Keratinocyte (primary cell): ENCODE data around the gene CHRNG. TPM values are rescaled to one million over a fixed set of nuclear protein-coding genes. Genes with fewer than 3 reads are reported as not detected.

ENCODE experiments used
- DNase-seq: peaks from one replicate; pipeline ENCODE4 v3.0.0-alpha.2; 2011; ENCODE audit warnings: low read depth, missing footprints, low spot score
- FAIRE-seq: peaks from 2 replicates; lab custom pipeline; 2011; peaks lifted over from hg19 to GRCh38; lab: Jason Lieb, UNC
- H2AFZ ChIP-seq: 2 replicates; pipeline ENCODE4 v1.6.0; 2012; ENCODE audit warnings: low read length, control low read depth, inconsistent platforms; ENCODE audit not compliant: control insufficient read depth
- H3K27ac ChIP-seq: 2 replicates; pipeline ENCODE4 v1.5.1; 2011; ENCODE audit warnings: low read length; ENCODE audit not compliant: control insufficient read depth, insufficient read depth
- H3K27me3 ChIP-seq: 3 replicates; pipeline ENCODE4 v1.6.0; 2011; ENCODE audit warnings: low read length; ENCODE audit not compliant: control insufficient read depth, insufficient read depth; ENCODE audit errors: extremely low read depth
- H3K36me3 ChIP-seq, 2 experiments: 2 replicates in 1 of 2; 3 replicates in 1 of 2; pipeline ENCODE4 v1.5.1; 2011; ENCODE audit warnings: low read length in 2 of 2, mild to moderate bottlenecking in 1 of 2; ENCODE audit not compliant: control insufficient read depth in 2 of 2, insufficient read depth in 2 of 2; ENCODE audit errors: extremely low read depth in 1 of 2
- H3K4me1 ChIP-seq: 3 replicates; pipeline ENCODE4 v1.5.1; 2011; ENCODE audit warnings: low read length; ENCODE audit not compliant: control insufficient read depth, insufficient read depth; ENCODE audit errors: extremely low read depth
- H3K4me2 ChIP-seq: 3 replicates; pipeline ENCODE4 v1.6.0; 2011; ENCODE audit warnings: low read depth, low read length; ENCODE audit not compliant: control insufficient read depth, insufficient read depth; ENCODE audit errors: extremely low read depth
- H3K4me3 ChIP-seq, 3 experiments: fragments of 200-600 bp in 1 of 3; sonication (generic) in 1 of 3; 2 replicates in 2 of 3; 3 replicates in 1 of 3; pipeline ENCODE4 v1.5.1; 2011 to 2016; ENCODE audit warnings: low read length in 3 of 3, mild to moderate bottlenecking in 3 of 3, control low read depth in 2 of 3, inconsistent platforms in 1 of 3, low read depth in 1 of 3, mixed read lengths in 1 of 3, mixed run types in 1 of 3, moderate library complexity in 1 of 3; ENCODE audit not compliant: control insufficient read depth in 2 of 3, insufficient read depth in 2 of 3; ENCODE audit errors: extremely low read depth in 1 of 3
- H3K79me2 ChIP-seq: 2 replicates; pipeline ENCODE4 v1.6.0; 2012; ENCODE audit warnings: low read length; ENCODE audit not compliant: control insufficient read depth, insufficient read depth
- H3K9ac ChIP-seq: 3 replicates; pipeline ENCODE4 v1.6.0; 2011; ENCODE audit warnings: low read length; ENCODE audit not compliant: control insufficient read depth, insufficient read depth; ENCODE audit errors: extremely low read depth
- H3K9me1 ChIP-seq: 3 replicates; pipeline ENCODE4 v1.6.0; 2011; ENCODE audit warnings: low read length; ENCODE audit not compliant: control insufficient read depth, insufficient read depth; ENCODE audit errors: extremely low read depth
- H3K9me3 ChIP-seq: 2 replicates; pipeline ENCODE4 v1.5.1; 2012; ENCODE audit warnings: low read depth, low read length; ENCODE audit not compliant: control insufficient read depth
- H4K20me1 ChIP-seq: 3 replicates; pipeline ENCODE4 v1.6.0; 2011; ENCODE audit warnings: low read length; ENCODE audit not compliant: control insufficient read depth, insufficient read depth; ENCODE audit errors: extremely low read depth
- EZH2 ChIP-seq: IDR thresholded peaks from one replicate; pipeline ENCODE4 v1.6.1; 2012; ENCODE audit warnings: inconsistent platforms, mild to moderate bottlenecking, low read length, moderate library complexity
- dilution Hi-C: fragments of 300-500 bp; cut with MboI; formaldehyde crosslinking; loops from one replicate; pipeline ENCODE4 v1.7.0; 2020; ENCODE audit warnings: low sequenced_read_pairs; ENCODE audit not compliant: extremely low pct_ligation_motif_present
- polyA plus RNA-seq, 5 experiments: library from polyadenylated mRNA; depleted of rRNA in 3 of 5; stranded (reverse) in 3 of 5; stranded (forward) in 1 of 5; unstranded in 1 of 5; fragments of >200 nt; gene quantifications; 1 replicate in 1 of 5; 2 replicates in 3 of 5; 3 replicates in 1 of 5; pipeline versions ENCODE4 v1.2.1 to v1.2.3, GENCODE V29; 2011 to 2012; ENCODE audit warnings: missing spikeins in 2 of 5, low read depth in 1 of 5, low replicate concordance in 1 of 5
- TF ChIP-seq, protein P1 (sequence below), 3 experiments: IDR thresholded peaks in 1 of 3; conservative IDR thresholded peaks in 1 of 3; optimal IDR thresholded peaks in 1 of 3; 2 replicates in 2 of 3; 3 replicates in 1 of 3; pipeline versions ENCODE3 to v1.5.1; 2011; ENCODE audit warnings: low read length in 3 of 3, mild to moderate bottlenecking in 3 of 3, moderate library complexity in 2 of 3, control low read depth in 1 of 3, inconsistent platforms in 1 of 3; ENCODE audit not compliant: insufficient read depth in 2 of 3; ENCODE audit errors: extremely low read depth in 1 of 3

The CHRNG gene
- polyA plus RNA-seq, 1 donor (not counting 4 experiments of a cell fraction or from before 2014, with no cell fraction given) = not detected

DNA sequence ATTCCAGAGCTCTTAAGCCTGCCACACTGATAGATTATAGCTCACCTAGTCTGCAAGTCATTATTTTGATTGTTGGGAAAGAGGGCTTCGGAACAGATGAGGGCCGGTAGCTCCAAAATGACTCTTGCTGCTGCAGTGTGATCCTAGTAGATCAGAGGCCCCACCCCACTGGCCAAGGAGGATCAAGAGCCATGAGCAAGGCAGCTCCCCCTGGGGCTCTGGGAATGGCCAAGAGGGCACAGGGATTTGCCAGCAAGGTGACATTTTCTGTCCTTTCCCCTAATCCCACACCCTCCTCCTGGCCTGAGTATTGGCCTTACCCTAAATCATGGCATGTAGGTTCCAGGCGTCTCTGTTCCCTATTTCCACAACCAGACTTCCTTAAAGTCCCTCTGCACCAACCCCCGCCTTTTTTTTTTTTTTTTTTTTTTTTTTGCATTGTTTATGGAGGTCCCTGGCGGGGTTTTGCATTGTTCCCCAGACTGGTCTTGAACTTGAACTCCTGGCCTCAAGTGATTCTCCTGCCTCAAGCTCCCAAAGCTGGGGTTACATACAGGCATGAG lies 47.5 kb downstream of the CHRNG start:
- FAIRE-seq (no peak), DNase-seq (no peak)
- Histone ChIP-seq H3K9me1 (no peaks in the 10 kb centered on the region), H3K4me1 (peaks cover 21% of the 10 kb centered on the region), H3K4me2 (no peak overlapping the region), H3K9ac (no peak overlapping the region), H3K27me3 (no peaks in the 10 kb centered on the region), H3K79me2 (no peaks in the 10 kb centered on the region), H2AFZ (no peak overlapping the region), H4K20me1 (no peaks in the 10 kb centered on the region), H3K27ac (no peak overlapping the region), H3K36me3 (no peaks in the 10 kb centered on the region), H3K4me3 (no peak overlapping the region), H3K9me3 (no peaks in the 10 kb centered on the region)
- TF ChIP-seq EZH2 = no peak
- TF ChIP-seq, protein P1, sequence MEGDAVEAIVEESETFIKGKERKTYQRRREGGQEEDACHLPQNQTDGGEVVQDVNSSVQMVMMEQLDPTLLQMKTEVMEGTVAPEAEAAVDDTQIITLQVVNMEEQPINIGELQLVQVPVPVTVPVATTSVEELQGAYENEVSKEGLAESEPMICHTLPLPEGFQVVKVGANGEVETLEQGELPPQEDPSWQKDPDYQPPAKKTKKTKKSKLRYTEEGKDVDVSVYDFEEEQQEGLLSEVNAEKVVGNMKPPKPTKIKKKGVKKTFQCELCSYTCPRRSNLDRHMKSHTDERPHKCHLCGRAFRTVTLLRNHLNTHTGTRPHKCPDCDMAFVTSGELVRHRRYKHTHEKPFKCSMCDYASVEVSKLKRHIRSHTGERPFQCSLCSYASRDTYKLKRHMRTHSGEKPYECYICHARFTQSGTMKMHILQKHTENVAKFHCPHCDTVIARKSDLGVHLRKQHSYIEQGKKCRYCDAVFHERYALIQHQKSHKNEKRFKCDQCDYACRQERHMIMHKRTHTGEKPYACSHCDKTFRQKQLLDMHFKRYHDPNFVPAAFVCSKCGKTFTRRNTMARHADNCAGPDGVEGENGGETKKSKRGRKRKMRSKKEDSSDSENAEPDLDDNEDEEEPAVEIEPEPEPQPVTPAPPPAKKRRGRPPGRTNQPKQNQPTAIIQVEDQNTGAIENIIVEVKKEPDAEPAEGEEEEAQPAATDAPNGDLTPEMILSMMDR (optimal IDR thresholded peaks at IDR 0.05 in 1 of 3, IDR thresholded peaks at IDR 0.05 in 1 of 3, conservative IDR thresholded peaks at IDR 0.05 in 1 of 3; ENCODE audit: extremely low read depth in 1 of 3, insufficient read depth in 2 of 3, low read length in 3 of 3) = no peak
- dilution Hi-C loops = no loop called here

DNA sequence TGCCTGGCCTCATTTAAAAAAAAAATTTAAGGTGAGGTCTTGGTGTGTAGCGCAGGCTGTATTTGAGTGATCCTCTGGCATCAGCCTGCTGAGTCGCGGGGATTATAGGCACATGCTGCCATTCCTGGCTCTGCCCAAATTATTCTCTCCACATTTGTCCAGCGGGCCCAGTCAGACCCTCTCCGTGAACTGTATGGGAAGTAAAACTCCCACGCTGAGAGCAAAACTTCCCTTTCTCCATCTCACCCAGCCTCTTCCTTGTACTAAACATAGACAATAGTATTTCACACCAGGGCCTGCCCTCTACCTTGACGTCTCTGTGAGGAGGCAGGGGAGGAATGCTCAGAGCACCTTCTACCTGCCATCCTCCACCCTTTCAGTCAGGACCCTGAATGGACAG lies 48.0 kb downstream of the CHRNG start:
- Histone ChIP-seq H2AFZ (no peak overlapping the region), H3K9me3 (no peaks in the 10 kb centered on the region), H3K4me3 (no peak overlapping the region), H4K20me1 (no peaks in the 10 kb centered on the region), H3K9me1 (peaks cover under 1% of the 10 kb centered on the region), H3K4me1 (peaks cover 26% of the 10 kb centered on the region), H3K27me3 (no peaks in the 10 kb centered on the region), H3K79me2 (no peaks in the 10 kb centered on the region), H3K27ac (no peak overlapping the region), H3K36me3 (no peaks in the 10 kb centered on the region), H3K9ac (no peak overlapping the region), H3K4me2 (no peak overlapping the region)
- dilution Hi-C loops = no loop called here
- FAIRE-seq = no peak
- TF ChIP-seq EZH2 = no peak
- TF ChIP-seq, protein P1 (optimal IDR thresholded peaks at IDR 0.05 in 1 of 3, IDR thresholded peaks at IDR 0.05 in 1 of 3, conservative IDR thresholded peaks at IDR 0.05 in 1 of 3; ENCODE audit: extremely low read depth in 1 of 3, insufficient read depth in 2 of 3, low read length in 3 of 3) = no peak
- DNase-seq = no peak
